Brain microvascular endothelial cell (primary cell): ENCODE results near the gene QRFP.
"Not testable (repeated sequence)": the region's sequence is repeated elsewhere in the genome, so short reads cannot be mapped to it uniquely, and the experiment has no call there.

Source experiments
- DNase-seq: peaks from one replicate; pipeline ENCODE4 v3.0.0-alpha.2; 2020
- H3K27ac ChIP-seq: fragments of 250-450 bp; sonication (Bioruptor Pico); 2 replicates; pipeline ENCODE4 v1.5.1; 2020; ENCODE audit warnings: mild to moderate bottlenecking, moderate library complexity
- H3K27me3 ChIP-seq: fragments of 250-450 bp; sonication (Bioruptor Pico); replicated peaks from 2 replicates; pipeline ENCODE4 v1.5.1; 2020; ENCODE audit warnings: mild to moderate bottlenecking
- H3K36me3 ChIP-seq: fragments of 250-450 bp; sonication (Bioruptor Pico); replicated peaks from 2 replicates; pipeline ENCODE4 v1.5.1; 2020; ENCODE audit warnings: mild to moderate bottlenecking
- H3K4me3 ChIP-seq: 2 replicates; pipeline ENCODE4 v1.5.1; 2011; ENCODE audit warnings: low read depth, mild to moderate bottlenecking, control low read depth, low read length, moderate library complexity
- CTCF ChIP-seq: IDR thresholded peaks from 2 replicates; pipeline ENCODE4 v1.5.1; 2011; ENCODE audit warnings: low read depth, mild to moderate bottlenecking, moderate library complexity, low read length, control low read depth, inconsistent platforms; ENCODE audit errors: missing control alignments
- in situ Hi-C: cut with HindIII; loops from 2 replicates; pipeline ENCODE4 v1.10.0; 2017; ENCODE audit warnings: low sequenced_read_pairs, low pct_ligation_motif_present

QRFP gene

DNA sequence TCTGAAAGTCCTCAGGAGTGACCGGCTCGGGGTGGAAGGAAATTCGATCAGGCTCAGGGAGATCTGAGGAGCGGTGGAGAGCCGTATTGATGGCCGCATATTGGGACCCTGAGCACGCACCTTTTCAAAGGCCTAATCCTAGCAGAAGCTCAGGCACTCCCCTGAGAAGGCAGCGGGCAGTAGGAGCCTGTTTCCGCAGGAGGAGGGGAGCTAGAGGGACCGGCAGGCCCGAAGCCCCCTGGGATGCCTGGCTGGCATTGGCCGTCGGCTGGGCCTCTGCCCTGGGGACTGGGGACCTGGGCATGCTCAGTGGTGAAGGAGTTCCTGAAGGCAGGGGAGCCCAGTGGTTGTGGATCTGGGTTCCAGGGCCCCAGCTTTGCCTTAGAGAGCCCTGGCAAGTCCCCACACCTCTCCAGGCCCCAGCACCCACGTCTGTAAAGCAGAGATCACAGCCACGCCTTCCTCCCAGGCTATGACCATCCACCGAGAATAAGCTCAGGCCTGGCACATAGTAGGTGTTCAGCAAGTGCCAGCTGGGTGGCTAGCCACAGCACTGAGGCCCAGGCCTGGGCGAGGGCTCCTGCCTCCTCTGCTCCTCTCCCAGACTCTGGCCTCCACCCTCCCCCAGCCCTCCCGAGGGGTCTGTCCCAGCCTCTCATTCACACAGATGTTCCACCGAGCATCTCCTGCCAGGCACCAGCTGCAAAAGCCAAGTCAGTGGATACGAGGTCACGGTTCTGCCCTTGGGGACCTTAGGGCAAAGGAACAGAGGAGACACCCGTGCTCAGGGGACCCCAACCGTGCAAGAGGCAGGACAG lies 17.2 kb upstream of the QRFP start:
- TF ChIP-seq CTCF, result no peak
- in situ Hi-C loops, result no loop called here
- Histone ChIP-seq H3K36me3 (no peaks in the 10 kb centered on the region), H3K27ac (peak overlapping the region; percentile 30), H3K4me3 (no peak overlapping the region), H3K27me3 (peaks cover 48% of the 10 kb centered on the region)
- no peak for DNase-seq

GRCh38 chr9:130912932-130913598 lies 16.5 kb upstream of the QRFP start:
- peak overlapping the region; percentile 30 for H3K27ac ChIP-seq

GRCh38 chr9:130911254-130912049 lies 14.8 kb upstream of the QRFP start:
- no peak for TF ChIP-seq CTCF
- Histone ChIP-seq H3K27me3 (peaks cover 34% of the 10 kb centered on the region), H3K36me3 (no peaks in the 10 kb centered on the region), H3K4me3 (no peak overlapping the region), H3K27ac (no peak overlapping the region)
- no peak for DNase-seq
- in situ Hi-C loops, result no loop called here

More at GRCh38 chr9:130912932-130913598, 16.5 kb upstream of the QRFP start:
- no peak for TF ChIP-seq CTCF
- in situ Hi-C loops, result no loop called here
- Histone ChIP-seq H3K36me3 (no peaks in the 10 kb centered on the region), H3K27me3 (peaks cover 43% of the 10 kb centered on the region), H3K4me3 (peak overlapping the region; percentile 9)
- peak; percentile 49 for DNase-seq

DNA sequence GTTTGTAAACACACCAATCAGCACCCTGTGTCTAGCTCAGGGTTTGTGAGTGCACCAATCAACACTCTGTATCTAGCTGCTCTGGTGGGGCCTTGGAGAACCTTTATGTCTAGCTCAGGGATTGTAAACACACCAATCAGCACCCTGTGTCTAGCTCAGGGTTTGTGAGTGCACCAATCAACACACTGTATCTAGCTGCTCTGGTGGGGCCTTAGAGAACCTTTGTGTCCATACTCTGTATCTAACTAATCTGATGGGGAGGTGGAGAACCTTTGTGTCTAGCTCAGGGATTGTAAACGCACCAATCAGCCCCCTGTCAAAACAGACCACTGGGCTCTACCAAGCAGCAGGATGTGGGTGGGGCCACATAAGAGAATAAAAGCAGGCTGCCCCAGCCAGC lies 14.1 kb upstream of the QRFP start:
- H3K27me3 ChIP-seq, result peaks cover 35% of the 10 kb centered on the region
- DNase-seq, H3K4me3 ChIP-seq, H3K36me3 ChIP-seq, in situ Hi-C loops, H3K27ac ChIP-seq: not testable (repeated sequence)

GRCh38 chr9:130910041-130910440 lies 13.4 kb upstream of the QRFP start:
- DNase-seq, in situ Hi-C loops, H3K27ac ChIP-seq, H3K36me3 ChIP-seq, H3K4me3 ChIP-seq: not testable (repeated sequence)
- H3K27me3 ChIP-seq, result peaks cover 34% of the 10 kb centered on the region

DNA sequence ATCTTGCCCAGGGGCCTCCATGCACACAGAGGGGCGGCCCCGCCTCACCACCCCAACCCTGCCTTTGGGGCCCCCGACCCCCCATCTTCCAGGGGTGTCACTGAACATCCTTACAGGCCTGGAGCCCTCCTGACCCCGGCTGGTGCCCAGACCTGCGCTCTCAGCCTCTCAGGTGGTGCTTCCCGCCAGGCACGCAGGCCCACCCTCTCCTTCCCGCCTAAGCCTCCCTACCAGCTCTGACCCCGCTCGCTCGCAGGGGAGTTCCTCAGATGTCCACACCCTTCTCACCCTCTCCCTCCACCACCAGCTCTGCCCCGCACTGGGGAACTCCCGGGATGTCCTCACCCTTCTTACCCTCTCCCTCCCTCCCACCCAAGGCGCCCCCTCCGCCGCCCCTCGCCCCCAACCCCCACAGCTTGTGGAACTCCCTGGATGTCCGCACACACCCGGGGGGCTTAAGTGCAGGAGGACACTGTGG lies 12.3 kb upstream of the QRFP start:
- H3K27ac ChIP-seq, result no peak overlapping the region
- no peak overlapping the region for H3K4me3 ChIP-seq
- DNase-seq, result no peak
- no peaks in the 10 kb centered on the region for H3K36me3 ChIP-seq
- H3K27me3 ChIP-seq, result peaks cover 29% of the 10 kb centered on the region
- in situ Hi-C loops, result no loop called here
- TF ChIP-seq CTCF, result no peak
